Measurements from ENCODE around the gene SLC41A3.
"Not testable (repeated sequence)": the region's sequence is repeated elsewhere in the genome, so short reads cannot be mapped to it uniquely, and the experiment has no call there.

Gene SLC41A3

DNA sequence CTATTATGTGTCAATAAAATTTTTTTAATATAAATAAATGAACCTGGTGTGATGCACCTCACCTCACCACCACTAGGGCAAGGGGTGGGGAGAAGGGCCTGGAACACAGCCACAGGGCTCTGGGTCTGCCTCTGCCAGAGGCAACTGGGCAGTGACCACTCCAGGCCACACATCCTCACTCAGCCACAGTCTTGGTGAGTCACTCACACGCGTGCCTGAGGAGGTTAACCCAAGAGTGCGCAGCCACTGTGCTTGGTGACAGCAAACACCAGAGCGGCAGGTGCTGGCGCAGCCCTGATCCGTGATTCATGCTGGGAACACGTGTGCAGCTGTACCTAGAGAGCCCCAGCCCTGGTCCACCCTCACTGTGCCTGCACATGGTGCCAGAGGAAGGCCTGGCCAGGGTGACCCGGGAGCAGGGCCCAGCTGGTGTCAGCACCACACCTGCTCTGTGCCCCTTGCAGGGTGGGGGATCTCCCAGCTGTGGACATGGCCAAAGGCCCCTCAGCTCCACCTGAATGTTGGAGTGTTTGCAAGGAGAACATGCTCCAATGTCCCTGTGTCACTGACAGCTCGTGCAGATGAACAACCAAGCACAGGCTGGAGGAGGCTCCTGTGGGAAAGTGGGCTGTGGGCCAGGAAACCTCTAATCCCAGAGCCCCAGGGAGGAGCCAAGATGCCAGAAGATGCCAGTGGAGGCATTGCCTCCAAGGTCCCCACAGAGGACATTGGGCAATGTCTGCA is 2.1 kb downstream of the SLC41A3 start:
- peak in 1 of 3 experiments; percentile 5 for DNase-seq

DNA sequence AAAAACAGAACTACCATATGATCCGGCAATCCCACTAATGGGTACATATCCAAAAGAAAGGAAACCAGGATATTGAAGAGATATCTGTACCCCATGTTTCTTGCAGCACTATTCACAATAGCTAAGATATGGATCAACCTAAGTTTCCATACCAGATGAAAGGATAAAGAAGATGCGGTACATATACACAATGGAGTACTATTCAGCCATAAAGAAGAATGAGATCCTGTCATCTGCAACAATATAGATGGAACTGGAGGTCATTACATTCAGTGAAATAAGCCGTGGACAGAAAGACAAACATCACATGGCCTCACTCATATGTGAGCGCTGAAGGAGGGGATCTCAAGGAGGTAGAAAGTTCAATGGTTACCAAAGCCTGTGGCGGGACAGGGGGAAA is 3.0 kb downstream of the SLC41A3 start:
- DNase-seq = no peak

DNA sequence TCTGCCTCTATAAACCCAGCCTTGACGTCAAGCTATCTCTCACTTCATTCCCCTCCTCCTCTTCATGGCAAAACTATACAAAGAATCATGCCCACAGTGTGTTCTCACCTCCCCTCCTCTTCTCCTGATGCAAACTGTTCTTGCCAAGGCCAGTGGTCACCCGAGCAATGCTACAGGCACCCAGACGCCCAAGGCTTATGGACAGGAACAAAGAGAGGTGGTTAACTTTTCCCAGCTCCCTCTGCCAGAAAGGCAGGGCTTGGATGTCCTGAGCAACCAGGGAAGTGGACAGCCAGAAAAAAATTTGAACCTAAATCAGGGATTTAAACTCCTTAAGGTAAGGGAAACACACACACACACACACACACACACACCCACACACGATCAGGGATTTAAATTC is 5.1 kb downstream of the SLC41A3 start:
- DNase-seq = no peak

DNA sequence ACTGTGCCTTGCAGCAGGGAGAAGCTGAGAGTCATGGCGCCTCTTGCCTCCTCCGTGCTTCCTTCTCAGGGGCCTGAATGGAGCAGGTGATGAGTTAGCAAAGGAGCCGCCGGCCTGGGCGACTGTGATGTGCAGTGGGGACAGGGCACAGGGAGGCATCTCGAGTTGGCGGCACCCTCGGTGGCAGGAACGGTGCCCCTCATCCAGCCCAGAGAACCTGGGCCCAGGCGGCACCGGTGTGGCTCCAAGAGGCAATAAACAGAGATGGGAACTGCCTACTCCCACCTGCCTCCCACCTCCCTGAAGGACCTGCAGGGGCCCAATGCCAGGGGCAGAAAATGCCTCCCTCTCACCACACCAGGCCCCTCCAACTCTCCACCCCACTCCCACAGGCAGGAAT is 6.2 kb downstream of the SLC41A3 start:
- no peak for DNase-seq

DNA sequence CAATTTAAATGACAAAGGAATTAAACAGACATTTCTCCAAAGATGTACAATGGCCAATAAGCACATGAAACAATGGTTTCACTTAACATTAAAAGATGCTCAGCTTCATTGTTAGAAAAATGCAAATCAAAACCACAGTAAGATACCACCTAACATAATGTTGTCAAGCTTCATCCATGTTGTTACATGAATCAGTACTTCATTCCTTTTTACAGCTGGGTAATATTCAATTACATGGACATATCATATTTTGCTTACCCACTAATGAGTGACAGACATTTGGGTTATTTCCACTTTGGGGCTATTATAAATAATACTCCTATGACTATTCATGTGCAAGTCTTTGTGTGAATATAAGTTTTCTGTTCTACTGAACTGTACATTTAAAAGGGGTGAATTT is 7.8 kb downstream of the SLC41A3 start:
- DNase-seq = no peak

DNA sequence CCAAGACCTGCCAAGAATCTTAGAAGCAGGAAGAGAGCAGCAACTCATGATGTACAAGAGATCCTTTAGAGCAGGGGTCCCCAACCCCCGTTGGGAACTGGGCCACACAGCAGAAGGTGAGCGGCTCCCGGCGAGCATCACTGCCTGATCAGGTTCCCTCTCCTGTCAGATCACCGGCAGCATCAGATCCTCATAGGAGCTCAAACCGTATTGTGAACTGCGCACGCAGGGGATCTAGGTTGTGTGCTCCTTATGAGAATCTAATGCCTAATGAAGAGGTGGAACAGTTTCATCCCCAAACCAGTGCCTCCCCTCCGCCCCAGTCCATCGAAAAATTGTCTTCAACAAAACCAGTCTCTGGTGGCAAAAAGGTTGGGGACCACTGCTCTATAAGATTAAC is 13.8 kb downstream of the SLC41A3 start:
- no peak for DNase-seq

DNA sequence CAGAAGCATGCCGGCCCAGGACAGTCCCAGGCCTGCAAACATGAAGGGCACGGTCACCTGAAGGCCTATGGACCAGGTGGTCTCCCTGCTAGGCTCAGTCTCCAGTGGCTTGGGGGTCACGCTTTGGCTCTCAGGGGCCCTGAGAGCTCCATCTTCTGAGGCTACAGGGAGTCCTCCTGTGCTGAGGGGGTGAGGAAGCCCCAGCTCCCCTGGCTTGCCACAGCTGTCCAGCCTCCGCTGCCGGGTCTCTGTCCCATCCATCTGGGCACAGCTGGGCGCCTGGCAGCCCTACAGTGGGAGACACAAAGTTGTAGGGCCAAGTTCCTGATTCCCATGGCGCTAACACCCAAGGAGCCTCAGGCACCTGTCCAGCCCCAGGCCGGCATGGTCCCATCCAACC is 16.0 kb downstream of the SLC41A3 start:
- DNase-seq = no peak

DNA sequence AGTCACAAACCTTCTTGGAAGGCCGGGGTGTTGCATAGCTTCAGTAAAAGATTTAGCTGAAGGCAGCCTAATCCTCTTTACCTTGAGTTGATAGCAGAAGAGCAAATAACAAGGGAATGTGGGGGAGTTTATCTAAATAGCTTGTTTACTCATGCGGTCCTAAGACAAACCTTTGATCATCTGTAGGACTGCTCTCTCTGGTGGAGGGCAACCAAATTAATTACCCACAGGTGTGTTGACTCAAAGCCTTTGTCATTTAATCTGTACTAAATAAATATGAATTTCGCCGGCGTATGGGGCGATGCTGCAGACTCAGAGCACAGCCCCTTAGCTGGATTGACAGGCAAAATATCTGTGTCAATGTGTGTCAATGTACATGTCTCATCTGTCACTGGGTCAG is 17.2 kb downstream of the SLC41A3 start:
- not testable (repeated sequence) for DNase-seq

DNA sequence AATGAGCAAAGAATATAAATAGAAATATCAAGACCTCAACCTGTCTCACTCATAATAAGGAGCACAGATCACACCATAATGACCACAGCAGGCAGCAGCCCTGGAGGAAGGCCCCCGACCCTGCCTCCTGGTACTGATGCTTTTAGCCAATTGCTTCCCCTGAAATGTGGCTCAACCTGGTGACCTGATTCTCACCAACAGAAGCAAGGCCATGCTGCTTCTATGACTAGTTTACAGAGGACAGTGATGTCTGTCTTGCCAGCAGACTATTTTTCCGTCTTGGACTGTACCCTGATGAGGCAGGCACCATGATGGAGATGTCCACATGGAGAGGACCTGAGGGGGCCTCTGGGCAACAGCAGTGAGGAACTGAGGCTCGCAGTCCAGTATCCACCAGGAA is 18.0 kb downstream of the SLC41A3 start:
- no peak for DNase-seq

DNA sequence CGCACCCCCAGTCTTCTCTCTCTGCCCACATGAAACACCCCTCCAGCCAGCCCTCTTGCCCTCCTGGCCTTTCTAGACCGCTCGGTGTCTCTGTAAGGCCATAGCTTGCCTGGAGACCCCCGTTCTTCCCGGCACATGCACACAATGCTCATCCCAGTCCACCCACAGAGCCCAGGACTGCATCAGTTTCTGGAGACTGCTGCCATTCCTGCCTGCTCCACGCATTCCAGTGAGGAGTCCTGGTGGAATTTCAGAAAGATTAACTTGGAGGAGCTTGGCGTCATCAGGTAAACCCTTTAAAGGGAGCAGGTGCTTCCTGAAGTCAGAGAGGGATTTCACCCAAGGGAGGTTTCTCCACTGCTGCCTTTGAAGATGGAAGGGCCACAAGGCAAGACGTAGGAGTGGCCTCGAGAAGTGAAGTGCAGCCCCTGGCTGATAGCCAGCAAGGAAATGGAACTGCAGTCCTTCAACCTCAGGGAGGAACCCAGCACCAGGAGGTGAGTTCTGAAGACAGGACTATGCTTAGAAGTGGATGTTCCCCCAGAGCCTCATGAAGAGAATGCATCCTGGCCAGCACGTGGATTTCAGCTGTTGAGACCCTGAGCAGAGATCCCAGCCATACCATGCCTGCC is 19.2 kb downstream of the SLC41A3 start:
- no peak for DNase-seq

DNA sequence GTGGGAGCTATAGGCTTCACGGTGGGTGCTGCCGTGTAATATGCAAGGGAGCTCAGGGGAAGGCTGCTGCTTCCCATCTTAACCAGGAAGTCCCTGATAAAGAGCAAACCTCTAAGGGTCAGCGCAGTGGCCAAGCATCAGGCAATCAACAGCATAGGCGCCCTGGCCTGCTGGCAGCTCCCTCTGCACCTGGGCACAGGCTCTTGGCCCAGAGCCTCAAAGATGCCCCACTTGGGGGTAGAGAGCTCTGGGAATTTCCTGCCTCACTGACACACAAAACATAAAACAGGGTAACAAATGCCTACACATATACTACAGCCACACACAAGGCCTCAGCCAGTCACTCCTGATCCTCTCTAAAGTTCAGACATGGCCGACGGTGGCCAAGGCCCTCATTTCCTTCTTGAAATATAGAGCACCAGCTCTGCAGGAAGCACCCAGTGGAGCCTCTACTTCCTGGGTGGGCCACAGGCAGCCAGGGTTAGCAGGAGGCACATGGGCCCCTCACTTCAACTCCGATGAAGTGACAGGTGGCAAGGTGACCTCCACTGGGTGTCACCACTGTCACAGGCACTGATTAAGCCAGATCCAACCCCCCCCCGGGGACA is 20.5 kb downstream of the SLC41A3 start:
- no peak for DNase-seq

DNA sequence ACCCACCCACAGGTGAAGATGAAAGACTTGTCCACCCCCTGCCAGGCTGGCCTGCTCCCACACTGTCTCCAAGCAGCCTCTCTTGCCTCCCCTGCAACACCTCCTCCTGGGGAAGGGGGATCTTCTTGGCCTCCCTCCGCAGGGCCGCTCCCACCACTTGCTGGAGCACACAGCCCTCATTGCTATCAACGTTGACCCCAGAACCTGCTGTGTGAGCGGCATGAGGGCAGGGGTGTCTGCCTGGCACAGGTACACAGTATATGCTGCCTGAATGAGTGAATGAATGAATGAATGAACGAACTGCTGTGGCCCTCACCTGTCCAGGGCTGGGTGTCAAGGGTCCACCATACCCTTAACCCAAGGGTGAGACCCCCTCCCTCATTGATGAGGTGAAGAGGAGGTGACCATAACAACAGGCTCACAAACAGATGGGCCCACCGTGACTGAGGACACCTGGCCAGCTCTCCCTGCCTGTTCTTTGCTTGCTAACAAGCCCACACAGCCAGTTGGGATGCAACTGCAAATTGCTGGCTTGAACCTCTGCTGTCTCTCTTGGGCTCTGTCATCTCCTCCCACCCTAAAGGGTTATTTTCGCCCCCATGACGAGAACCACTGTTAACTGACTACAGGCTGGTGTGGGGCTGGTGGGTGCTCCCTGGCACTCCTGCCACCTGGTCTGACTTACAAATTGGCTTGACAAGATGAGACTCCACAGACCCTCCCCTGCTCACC is 22.5 kb downstream of the SLC41A3 start:
- DNase-seq = no peak

DNA sequence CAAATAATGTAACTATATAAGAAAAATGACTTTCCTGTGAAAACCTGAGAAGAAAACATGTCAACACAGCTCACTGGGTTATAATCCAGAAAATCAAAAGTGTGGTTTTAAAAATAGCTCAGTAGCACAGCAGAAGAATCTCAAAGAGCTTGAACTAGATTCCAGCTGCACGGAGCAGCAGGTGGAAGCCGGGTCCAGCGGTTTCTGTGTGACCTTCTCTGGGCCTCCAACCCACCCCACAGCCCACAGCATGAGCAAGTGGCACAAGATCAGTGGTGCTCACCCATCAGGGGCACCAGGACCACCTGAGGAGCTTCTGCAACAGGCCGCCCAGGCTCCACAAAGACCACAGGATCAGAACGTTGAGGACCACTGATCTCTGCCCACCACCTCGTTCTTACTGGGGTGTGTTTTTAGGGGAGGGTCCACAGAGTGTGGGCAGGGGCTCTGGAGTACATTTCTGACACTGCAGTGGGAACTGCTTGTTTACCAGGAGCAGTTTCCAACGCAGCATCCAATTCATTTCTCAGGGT is 23.2 kb downstream of the SLC41A3 start:
- no peak for DNase-seq

DNA sequence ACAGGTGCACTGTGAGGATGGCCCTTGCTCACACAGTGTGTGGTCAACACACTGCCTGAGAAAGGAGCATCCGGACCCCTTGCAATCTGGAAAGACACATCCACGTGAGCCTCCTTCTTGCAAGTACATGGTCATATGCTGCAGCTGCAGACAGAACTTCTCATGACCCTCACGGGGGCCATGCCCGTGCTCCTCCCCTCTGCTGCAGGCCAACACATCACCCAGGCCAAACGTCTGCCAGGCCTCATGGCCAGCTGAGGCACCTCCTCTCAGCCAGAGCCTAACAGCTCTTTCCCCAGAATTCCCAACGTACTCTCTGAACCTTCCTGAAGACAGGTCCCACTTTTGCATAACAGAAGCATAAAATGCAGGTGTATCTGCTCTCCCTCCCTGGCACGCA is 25.3 kb downstream of the SLC41A3 start:
- DNase-seq = no peak

DNA sequence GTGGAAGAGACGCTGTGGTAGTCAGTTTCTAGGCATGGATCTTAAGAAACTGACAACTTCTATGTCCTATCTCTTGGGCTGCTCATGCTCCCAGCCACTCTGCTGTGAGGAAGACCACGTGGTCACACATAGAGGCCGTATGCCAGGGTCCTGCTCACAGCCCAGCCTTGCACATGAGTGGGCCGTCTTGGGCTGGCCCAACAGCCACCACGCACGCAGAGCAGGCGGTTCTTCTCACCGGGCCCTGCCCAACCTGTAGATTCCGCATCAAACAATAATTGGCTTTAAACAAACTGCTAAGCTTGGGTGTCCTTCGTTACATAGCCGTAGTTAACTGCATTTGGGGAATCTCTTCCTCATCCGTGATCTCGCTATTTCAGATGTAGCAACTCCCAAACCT is 26.0 kb downstream of the SLC41A3 start:
- DNase-seq = no peak

DNA sequence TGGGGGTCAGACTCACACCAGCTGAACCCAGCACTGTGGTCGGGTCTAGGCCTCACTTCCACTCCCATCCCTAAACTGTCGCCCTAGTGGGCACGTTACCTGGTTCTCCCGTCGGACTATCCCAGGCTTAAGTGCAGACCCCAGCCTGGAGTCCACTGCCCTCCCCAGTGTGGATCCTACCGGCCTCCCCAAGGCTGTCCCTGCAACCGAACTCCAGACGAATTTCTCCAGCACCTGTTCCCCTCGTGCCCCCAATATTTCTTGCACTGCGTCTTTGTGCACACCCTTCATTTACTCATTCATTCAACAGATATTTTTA is 26.5 kb downstream of the SLC41A3 start:
- no peak for DNase-seq

DNA sequence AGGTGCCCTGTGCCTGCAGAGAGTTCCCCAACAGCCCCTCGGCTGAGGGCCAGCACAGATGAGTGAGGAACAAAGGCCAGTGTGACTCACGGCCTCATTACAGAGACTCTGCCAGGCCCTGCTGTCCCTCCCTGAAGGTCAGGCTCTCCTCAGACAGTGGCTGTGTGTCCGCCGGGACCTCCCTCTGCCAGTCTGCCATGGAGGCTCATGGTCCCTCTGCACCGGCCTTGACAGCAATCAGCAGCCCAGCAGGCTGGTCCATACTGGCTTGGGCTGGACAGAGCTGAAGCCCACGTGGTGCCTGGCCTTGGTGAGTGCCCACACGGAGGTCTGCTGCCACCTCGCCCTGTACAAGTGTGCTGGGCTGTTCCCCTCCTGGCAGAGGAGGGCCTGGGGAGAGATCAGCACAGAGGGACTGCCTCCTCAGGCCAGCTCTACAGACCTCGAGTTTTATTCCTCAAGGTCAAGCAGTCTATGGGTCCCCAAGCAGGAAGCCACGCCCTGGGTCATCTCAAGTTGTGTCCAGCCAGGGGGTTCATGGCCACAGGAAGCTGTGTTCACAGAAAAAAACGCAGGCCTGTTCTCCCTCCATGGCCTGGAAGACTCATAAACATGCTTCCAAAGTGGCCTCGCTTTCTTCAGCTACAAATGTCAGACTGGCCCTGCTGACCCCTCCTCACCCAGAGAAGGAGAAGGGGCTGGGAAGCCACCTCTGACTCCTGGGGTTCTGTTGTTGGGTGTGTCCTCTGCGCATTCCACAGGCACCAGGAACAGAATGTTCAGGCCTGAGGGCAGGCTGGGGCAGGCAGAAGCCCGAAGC is 27.0 kb downstream of the SLC41A3 start:
- no peak for DNase-seq

DNA sequence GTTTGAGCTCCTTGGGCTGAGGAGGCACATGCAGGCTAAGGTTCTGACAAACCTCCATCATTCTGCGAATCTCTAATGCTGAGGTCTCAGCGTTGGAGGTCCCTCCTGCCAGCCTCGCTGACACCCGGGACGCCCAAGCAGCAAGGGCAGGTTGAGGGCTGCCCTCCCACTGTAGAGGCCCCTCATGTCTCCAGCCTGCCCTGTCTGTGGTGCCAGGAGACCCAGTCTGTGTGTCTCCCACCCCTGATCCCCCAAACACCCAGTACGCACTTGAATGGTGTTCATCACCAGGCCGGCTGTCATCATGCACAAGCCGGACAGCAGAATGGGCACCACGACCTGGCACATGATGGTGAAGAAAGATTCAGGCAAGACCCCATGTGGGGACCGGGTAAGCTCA is 27.8 kb downstream of the SLC41A3 start:
- DNase-seq = no peak

DNA sequence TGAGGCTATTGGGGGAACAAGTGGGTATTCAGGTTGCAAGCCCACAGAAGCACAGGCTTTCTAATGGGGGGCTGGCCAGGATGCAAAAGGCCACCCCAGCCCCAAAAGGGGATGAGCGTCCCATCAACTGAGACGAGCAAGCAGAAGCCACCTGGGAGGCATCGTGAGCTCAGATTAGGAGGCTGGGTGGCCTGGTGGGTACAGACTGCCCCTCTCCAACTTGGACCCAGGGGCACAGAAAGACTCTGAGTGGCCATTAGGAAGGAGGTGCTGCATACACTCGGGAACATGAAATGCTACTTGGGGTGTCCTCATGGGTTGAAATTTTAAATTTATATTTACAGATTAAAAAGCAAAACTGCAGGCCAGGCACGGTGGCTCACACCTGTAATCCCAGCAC is 29.1 kb downstream of the SLC41A3 start:
- DNase-seq = no peak

DNA sequence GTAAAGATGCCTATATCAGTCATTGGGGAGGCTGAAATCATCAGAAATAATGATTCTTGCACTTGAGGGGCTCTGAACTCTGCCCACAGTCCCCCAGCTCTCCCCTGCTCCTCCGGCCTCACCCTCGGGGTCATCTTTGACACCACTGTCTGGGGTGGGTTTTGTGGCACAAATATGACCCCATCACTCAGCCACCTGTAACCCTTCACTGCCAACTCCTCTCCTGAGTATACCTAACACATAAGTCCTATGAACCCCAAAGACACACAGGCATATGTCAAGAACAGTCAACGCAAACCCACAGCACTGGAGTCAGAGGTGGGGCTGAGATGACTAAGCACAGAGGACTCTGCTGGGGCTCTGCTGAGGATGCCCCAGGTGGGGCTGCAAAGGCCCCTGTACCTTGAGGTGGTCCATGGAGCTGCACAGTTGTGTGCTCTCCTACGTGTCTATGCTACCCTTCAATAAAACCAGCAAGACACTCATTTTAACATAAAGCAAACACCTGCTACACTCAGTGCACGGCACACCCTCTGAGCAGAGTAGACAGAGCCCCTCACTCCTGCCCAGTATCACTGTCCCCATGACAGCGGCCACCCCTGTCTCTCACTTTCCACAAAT is 29.9 kb downstream of the SLC41A3 start:
- no peak for DNase-seq

DNA sequence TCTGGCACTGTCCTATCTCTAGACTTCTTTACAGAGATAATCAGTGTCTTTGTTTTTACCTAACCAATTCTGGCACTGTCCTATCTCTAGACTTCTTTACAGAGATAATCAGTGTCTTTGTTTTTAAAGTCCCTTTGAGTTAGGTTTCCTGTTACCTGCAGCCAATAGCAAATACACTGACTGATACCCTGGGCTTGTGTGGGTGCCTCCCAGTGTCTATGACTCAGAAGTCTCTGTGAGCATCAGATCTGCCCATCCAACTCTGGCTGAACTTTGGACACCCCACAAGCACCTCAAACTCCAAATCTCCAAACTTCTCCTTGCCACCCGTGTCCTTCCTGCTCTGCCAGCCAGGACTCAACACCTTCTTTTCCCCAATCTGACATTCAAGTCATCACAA is 30.4 kb downstream of the SLC41A3 start:
- no peak for DNase-seq

All from NCI-H1417 (cell line).